ENCODE results near the gene SMAD6.
A peak's percentile ranks its signal among the peaks of the same experiment; 100 is the strongest.

GRCh38 chr15:66789029-66790025 lies 87.3 kb downstream of the SMAD6 start:
- TF ChIP-seq CTCF (conservative IDR thresholded peaks at IDR 0.05; ENCODE audit: low read depth, low read length) (peak; percentile 59), MAFK (IDR thresholded peaks at IDR 0.05; ENCODE audit: low read depth, low read length) (0 out of 2 replicates have a peak, but pooled peaks have one; percentile 9), RAD21 (IDR thresholded peaks at IDR 0.05; ENCODE audit: low read length) (peak; percentile 57), POLR2A (IDR thresholded peaks at IDR 0.05; ENCODE audit: low read depth, low read length) (no peak), CEBPB (IDR thresholded peaks at IDR 0.05; ENCODE audit: low read depth, low read length) (peak; percentile 83), RFX5 (IDR thresholded peaks at IDR 0.05; ENCODE audit: low read depth, low read length) (no peak), BHLHE40 (IDR thresholded peaks at IDR 0.05; ENCODE audit: low read depth, low read length) (no peak), RCOR1 (IDR thresholded peaks at IDR 0.05; ENCODE audit: insufficient replicate concordance, low read length) (no peak), SMC3 (IDR thresholded peaks at IDR 0.05; ENCODE audit: low read depth, low read length) (peak; percentile 50), FOS (IDR thresholded peaks at IDR 0.05; ENCODE audit: low read depth, low read length) (no peak)
- TF ChIP-seq, protein P1, sequence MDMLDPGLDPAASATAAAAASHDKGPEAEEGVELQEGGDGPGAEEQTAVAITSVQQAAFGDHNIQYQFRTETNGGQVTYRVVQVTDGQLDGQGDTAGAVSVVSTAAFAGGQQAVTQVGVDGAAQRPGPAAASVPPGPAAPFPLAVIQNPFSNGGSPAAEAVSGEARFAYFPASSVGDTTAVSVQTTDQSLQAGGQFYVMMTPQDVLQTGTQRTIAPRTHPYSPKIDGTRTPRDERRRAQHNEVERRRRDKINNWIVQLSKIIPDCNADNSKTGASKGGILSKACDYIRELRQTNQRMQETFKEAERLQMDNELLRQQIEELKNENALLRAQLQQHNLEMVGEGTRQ (IDR thresholded peaks at IDR 0.05; ENCODE audit: low read depth, low read length), result no peak

Measured in IMR-90 (cell line).